K562 (cell line): Measurements from ENCODE around the gene RHBDD1. TPM values are rescaled to one million over a fixed set of nuclear protein-coding genes. Genes with fewer than 3 reads are reported as not detected.

ENCODE experiments used
- ATAC-seq: fragments of 200-7000 bp; cut with Tn5 transposase; 3 replicates; pipeline ENCODE4 v1.9.1; 2020; ENCODE audit warnings: moderate library complexity
- BruUV-seq: library from RNA; stranded (reverse); fragments of 400-500 nt; replicated peaks from 2 replicates; lab custom pipeline; 2021; lab: Mats Ljungman, UMichigan
- CTCF ChIA-PET: fragments of 300-600 bp; formaldehyde crosslinking; extraction: SDS; loops from one replicate; lab custom pipeline; 2021; ENCODE audit warnings: low intra/inter-chr PET ratio; lab: Yijun Ruan, JAX
- POLR2A ChIA-PET: fragments of 300-600, 350-650 bp; sonication (Branson Sonifier 250); formaldehyde crosslinking; extraction: SDS; loops from one replicate; lab custom pipeline; 2021; ENCODE audit warnings: antibody characterized with exemption, inconsistent platforms; lab: Yijun Ruan, JAX
- DNase-seq, 4 experiments: peaks; one replicate each; pipeline versions ENCODE4 v3.0.0 to v3.0.0-alpha.2; 2011 to 2018; ENCODE audit warnings: low spot score in 3 of 4, mixed read lengths in 3 of 4; ENCODE audit errors: extremely low read depth in 1 of 4
- FAIRE-seq: peaks from 2 replicates; lab custom pipeline; 2011; peaks lifted over from hg19 to GRCh38; lab: Jason Lieb, UNC
- H2AFZ ChIP-seq: 2 replicates; pipeline ENCODE4 v1.6.0; 2011; ENCODE audit warnings: low read depth, low read length, control low read depth, inconsistent platforms
- H3K27ac ChIP-seq: fragments of 200-600 bp; 3 replicates; pipeline ENCODE4 v1.8.0; 2011; ENCODE audit warnings: low read depth, mild to moderate bottlenecking, control low read depth, inconsistent platforms, low read length, moderate library complexity, mixed read lengths; ENCODE audit errors: extremely low read depth
- H3K27me3 ChIP-seq, 2 experiments: fragments of 300-600 bp in 1 of 2; 2 replicates in 1 of 2; 3 replicates in 1 of 2; pipeline versions ENCODE4 v1.6.0 to v1.8.0; 2011; ENCODE audit warnings: inconsistent platforms in 2 of 2, low read length in 2 of 2, mild to moderate bottlenecking in 1 of 2, mixed read lengths in 1 of 2, moderate library complexity in 1 of 2; ENCODE audit not compliant: control insufficient read depth in 2 of 2, insufficient read depth in 2 of 2
- H3K36me3 ChIP-seq: fragments of 300-600 bp; 3 replicates; pipeline ENCODE4 v1.8.0; 2011; ENCODE audit warnings: mild to moderate bottlenecking, low read length, inconsistent platforms; ENCODE audit not compliant: control insufficient read depth, insufficient read depth
- H3K4me1 ChIP-seq, 2 experiments: fragments of 200-600 bp in 1 of 2; replicated peaks in 1 of 2; 2 replicates in 1 of 2; 3 replicates in 1 of 2; pipeline versions ENCODE4 v1.5.1 to v1.8.0; 2011; ENCODE audit warnings: inconsistent platforms in 2 of 2, low read length in 2 of 2, mild to moderate bottlenecking in 1 of 2, mixed read lengths in 1 of 2, moderate library complexity in 1 of 2; ENCODE audit not compliant: control insufficient read depth in 2 of 2, insufficient read depth in 2 of 2
- H3K4me2 ChIP-seq: 2 replicates; pipeline ENCODE4 v1.6.1; 2011; ENCODE audit warnings: low read length, control low read depth, inconsistent platforms, mixed read lengths; ENCODE audit not compliant: insufficient read depth
- H3K4me3 ChIP-seq: fragments of 200-600 bp; sonication (generic), shearing (Covaris generic); 2 replicates; pipeline ENCODE4 v1.5.1; 2016; ENCODE audit warnings: control low read depth, inconsistent platforms
- H3K79me2 ChIP-seq: fragments of 200-600 bp; 3 replicates; pipeline ENCODE4 v1.8.0; 2011; ENCODE audit warnings: low read length, inconsistent platforms; ENCODE audit not compliant: control insufficient read depth, insufficient read depth
- H3K9ac ChIP-seq, 2 experiments: 2 replicates each; pipeline versions ENCODE4 v1.6.0 to v1.6.1; 2011; ENCODE audit warnings: low read depth in 2 of 2, low read length in 2 of 2, control low read depth in 1 of 2, inconsistent platforms in 1 of 2, mild to moderate bottlenecking in 1 of 2, mixed read lengths in 1 of 2; ENCODE audit not compliant: insufficient read depth in 1 of 2
- H3K9me1 ChIP-seq: one replicate; pipeline ENCODE4 v1.6.0; 2011; ENCODE audit warnings: inconsistent platforms, mild to moderate bottlenecking, low read length, moderate library complexity; ENCODE audit not compliant: control insufficient read depth, insufficient read depth
- H3K9me3 ChIP-seq: replicated peaks from 2 replicates; pipeline ENCODE4 v1.5.1; 2011; ENCODE audit warnings: low read depth, low read length, inconsistent platforms; ENCODE audit not compliant: control insufficient read depth, insufficient read depth
- H4K20me1 ChIP-seq: replicated peaks from 2 replicates; pipeline ENCODE4 v1.6.1; 2011; ENCODE audit warnings: low read length, inconsistent platforms, mixed read lengths; ENCODE audit not compliant: control insufficient read depth, insufficient read depth
- BCOR ChIP-seq: fragments of 450-650 bp; IDR thresholded peaks from 2 replicates; pipeline ENCODE4 v1.6.1; 2016
- EGR1 ChIP-seq: fragments of 450-650 bp; conservative IDR thresholded peaks from 2 replicates; pipeline ENCODE4 v1.6.1; 2017; ENCODE audit warnings: mild to moderate bottlenecking
- ERF ChIP-seq: fragments of 450-650 bp; formaldehyde crosslinking; IDR thresholded peaks from 2 replicates; pipeline ENCODE4 v1.4.0; 2020; ENCODE audit warnings: mild to moderate bottlenecking, mixed read lengths
- ETS2 ChIP-seq: IDR thresholded peaks from 2 replicates; pipeline ENCODE4 v1.6.1; 2016; ENCODE audit warnings: borderline replicate concordance, missing genetic modification characterization, mild to moderate bottlenecking, moderate library complexity, missing compliant biosample characterization; ENCODE audit not compliant: poor library complexity, severe bottlenecking
- FOS ChIP-seq: IDR thresholded peaks from 3 replicates; pipeline ENCODE4 v1.6.1; 2011; ENCODE audit not compliant: insufficient read length; ENCODE audit errors: extremely low read depth
- KLF10 ChIP-seq: fragments of 250-450 bp; sonication (Bioruptor Pico); IDR thresholded peaks from 2 replicates; pipeline ENCODE4 v1.6.1; 2021; ENCODE audit warnings: matching md5 sums
- MAFK ChIP-seq: IDR thresholded peaks from 2 replicates; pipeline ENCODE4 v1.6.1; 2011; ENCODE audit warnings: low read length, improper control_type of control experiment
- NELFE ChIP-seq: IDR thresholded peaks from 2 replicates; pipeline ENCODE4 v1.6.1; 2011; ENCODE audit warnings: mild to moderate bottlenecking; ENCODE audit not compliant: insufficient read depth, insufficient read length
- RFX1 ChIP-seq: fragments of 450-650 bp; IDR thresholded peaks from 2 replicates; pipeline ENCODE4 v1.6.1; 2016; ENCODE audit warnings: mild to moderate bottlenecking, moderate library complexity
- TARDBP ChIP-seq: fragments of 450-650 bp; IDR thresholded peaks from 2 replicates; pipeline ENCODE4 v1.6.1; 2016
- THRAP3 ChIP-seq: fragments of 450-650 bp; IDR thresholded peaks from 2 replicates; pipeline ENCODE4 v1.6.1; 2016; ENCODE audit warnings: mild to moderate bottlenecking, inconsistent platforms, borderline replicate concordance
- YY1 ChIP-seq, 3 experiments: IDR thresholded peaks; 2 replicates each; pipeline ENCODE4 v1.6.1; 2011; ENCODE audit warnings: low read length in 2 of 3, mild to moderate bottlenecking in 2 of 3, moderate library complexity in 2 of 3, borderline replicate concordance in 1 of 3, control low read depth in 1 of 3, low read depth in 1 of 3; ENCODE audit not compliant: insufficient read depth in 3 of 3, insufficient replicate concordance in 2 of 3, control insufficient read depth in 1 of 3, insufficient read length in 1 of 3; ENCODE audit errors: extremely low read depth in 1 of 3
- ZNF277 ChIP-seq: fragments of 250-450 bp; sonication (Bioruptor Pico); IDR thresholded peaks from 2 replicates; pipeline ENCODE4 v1.8.0; 2022; ENCODE audit warnings: inconsistent platforms, mild to moderate bottlenecking, moderate library complexity, borderline replicate concordance
- ZNF347 ChIP-seq: fragments of 450-650 bp; formaldehyde crosslinking; IDR thresholded peaks from 2 replicates; pipeline ENCODE4 v1.4.0; 2020; ENCODE audit warnings: low read depth, mild to moderate bottlenecking, moderate library complexity
- ZNF41 ChIP-seq: fragments of 250-450 bp; sonication (Bioruptor Pico); conservative IDR thresholded peaks from 2 replicates; pipeline ENCODE4 v1.4.0; 2020; ENCODE audit warnings: mild to moderate bottlenecking
- ZNF431 ChIP-seq: sonication (generic); formaldehyde crosslinking; IDR thresholded peaks from 2 replicates; pipeline ENCODE4 v1.8.0; 2022; ENCODE audit warnings: mild to moderate bottlenecking, missing genetic modification reagents
- ZNF445 ChIP-seq: fragments of 250-450 bp; sonication (Bioruptor Pico); IDR thresholded peaks from 2 replicates; pipeline ENCODE4 v1.4.0; 2020; ENCODE audit warnings: low read depth, mild to moderate bottlenecking, moderate library complexity
- ZNF449 ChIP-seq: fragments of 250-450 bp; sonication (Bioruptor Pico); IDR thresholded peaks from 2 replicates; pipeline ENCODE4 v1.8.0; 2022; ENCODE audit warnings: moderate library complexity, mild to moderate bottlenecking, inconsistent platforms
- ZNF644 ChIP-seq: fragments of 200-800 bp; sonication (Bioruptor generic); IDR thresholded peaks from 2 replicates; pipeline ENCODE4 v1.6.1; 2016; ENCODE audit warnings: low read depth, missing genetic modification characterization, missing compliant biosample characterization
- WGBS: fragments of 100-300 bp; shearing (Covaris generic); methylation state at CpG from one replicate; pipeline ENCODE4 v1.1.6; 2016; ENCODE audit warnings: low coverage, mixed read lengths; ENCODE audit not compliant: insufficient coverage; ENCODE audit errors: missing lambda C conversion rate; 5-methylcytosine and 5-hydroxymethylcytosine counted together
- in situ Hi-C: fragments of 300-500 bp; cut with MboI; formaldehyde crosslinking; loops from 4 replicates; pipeline ENCODE4 v1.15.0; 2018; ENCODE audit warnings: inconsistent platforms, mixed read lengths
- intact Hi-C: fragments of 100-400 bp; cut with micrococcal nuclease; formaldehyde crosslinking; loops from 2 replicates; pipeline ENCODE4 v1.14.2; 2022
- polyA plus RNA-seq, 8 experiments: library from polyadenylated mRNA; depleted of rRNA in 4 of 8; stranded (reverse) in 5 of 8; unstranded in 3 of 8; fragments of >200 nt; fragmentation: Nextera tagmentation in 2 of 8; fragmentation: Illumina TruSeq in 1 of 8; extraction: Ambion mirVana in 2 of 8; extraction: Trizol in 1 of 8; gene quantifications; 2 replicates each; pipeline versions ENCODE4 v1.2.1 to v1.2.3, GENCODE V29; 2011 to 2014; ENCODE audit warnings: inconsistent platforms in 1 of 8, missing spikeins in 1 of 8
- total RNA-seq, 7 experiments: library from RNA; depleted of rRNA in 6 of 7; stranded (reverse); fragments of >200 nt in 6 of 7; fragmentation: Illumina TruSeq in 2 of 7; extraction: Trizol in 2 of 7; gene quantifications; 2 replicates each; pipeline versions ENCODE4 v1.2.1 to v1.2.3, GENCODE V29; 2011 to 2021; ENCODE audit warnings: low replicate concordance in 1 of 7

Gene RHBDD1
- total and polyA plus RNA-seq, 9 of the 15 experiments (the other 6 are each of a cell fraction or from before 2014, with no cell fraction given), result 4.8 to 34.8 (median 15.6) TPM

- Histone ChIP-seq H4K20me1 (no peaks in the 10 kb centered on the region), H3K27ac (peak overlapping the region; percentile 41; the same call in 2 of the 3 replicates), H3K79me2 (0 out of 3 replicates have a peak, but pooled peaks cover 4% of the 10 kb centered on the region), H3K4me3 (no peak overlapping the region), H3K9me1 (no peaks in the 10 kb centered on the region), H3K4me1 (peaks cover 0 to 21% of the 10 kb centered on the region in 2 experiments; a peak in 3 of 5 replicates), H3K4me2 (peak overlapping the region; percentile 18; the same call in 1 of the 2 replicates), H3K9me3 (no peaks in the 10 kb centered on the region), H3K9ac (no peak overlapping the region), H3K27me3 (no peaks in the 10 kb centered on the region), H2AFZ (no peak overlapping the region), H3K36me3 (no peaks in the 10 kb centered on the region)
- ATAC-seq, result peak; percentile 90
- DNase-seq, result peak; percentile 17 to 65 (median 31)
- ChIA-PET CTCF (interaction anchor here (2.9 kb wide), 1 partner anchor 172 kb away, joined by 19 read pairs; no protein-coding TSS in a partner anchor), POLR2A (interaction anchor here (0.6 kb wide), 1 partner anchor 140 kb away, joined by 4 read pairs; no protein-coding TSS in a partner anchor)
- BruUV-seq, result no TSS peak
- in situ Hi-C loops (loop anchor here (5.0 kb wide), 1 partner anchor 173 kb away; no protein-coding TSS in a partner anchor), intact Hi-C loops (loop anchor here (1.0 to 5.0 kb wide), 3 partner anchors 122 to 1313 kb away; no protein-coding TSS in a partner anchor)
- 18% methylated on average over 8 of the region's 8 CpGs for WGBS
- FAIRE-seq, result peak; percentile 81
- TF ChIP-seq KLF10 (no peak), MAFK (peak; percentile 70), TARDBP (no peak), ZNF277 (CRISPR knock-in tag) (no peak), RFX1 (no peak), EGR1 (no peak), YY1 (IDR thresholded peaks at IDR 0.05; ENCODE audit: borderline replicate concordance in 1 of 3, control insufficient read depth in 1 of 3, extremely low read depth in 1 of 3, insufficient read depth in 3 of 3, insufficient read length in 1 of 3, insufficient replicate concordance in 2 of 3, low read depth in 1 of 3, low read length in 2 of 3) (no peak), ZNF449 (CRISPR knock-in tag) (no peak), ZNF431 (CRISPR knock-in tag) (no peak), ERF (CRISPR knock-in tag) (no peak), ZNF644 (no peak), ETS2 (tag) (no peak), BCOR (no peak), ZNF347 (CRISPR knock-in tag) (no peak), FOS (no peak), THRAP3 (no peak), ZNF445 (CRISPR knock-in tag) (no peak), ZNF41 (CRISPR knock-in tag) (no peak), NELFE (no peak)
These were observed 149.1 kb downstream of the RHBDD1 start for GRCh38 chr2:226984750-226985582.
